GM12878 (cell line): ENCODE results near the gene LCLAT1. TPM values are rescaled to one million over a fixed set of nuclear protein-coding genes. Genes with fewer than 3 reads are reported as not detected.
A peak's percentile ranks its signal among the peaks of the same experiment; 100 is the strongest.

Source experiments
- ATAC-seq: fragments of 200-7000 bp; cut with Tn5 transposase; 3 replicates; pipeline ENCODE4 v1.9.1; 2020; ENCODE audit warnings: mild to moderate bottlenecking, moderate library complexity
- BruUV-seq: library from RNA; stranded (reverse); fragments of 400-500 nt; replicated peaks from 2 replicates; lab custom pipeline; 2021; lab: Mats Ljungman, UMichigan
- CTCF ChIA-PET: fragments of 300-600 bp; sonication (Branson Sonifier 250); formaldehyde crosslinking; extraction: SDS; loops from one replicate; lab custom pipeline; 2021; ENCODE audit warnings: inconsistent platforms; lab: Yijun Ruan, JAX
- POLR2A ChIA-PET: fragments of 350-600 bp; formaldehyde crosslinking; extraction: SDS; loops from one replicate; lab custom pipeline; 2021; ENCODE audit warnings: inconsistent platforms; lab: Charles Lee
- RAD21 ChIA-PET: fragments of 300-600 bp; sonication (Branson Sonifier 250); formaldehyde crosslinking; loops from one replicate; lab custom pipeline; 2023; ENCODE audit warnings: antibody characterized with exemption; ENCODE audit not compliant: unreplicated experiment; lab: Charles Lee
- SMC1A ChIA-PET: fragments of 300-600 bp; sonication (Branson Sonifier 250); formaldehyde crosslinking; loops from one replicate; lab custom pipeline; 2023; ENCODE audit not compliant: unreplicated experiment, uncharacterized antibody; lab: Charles Lee
- DNase-seq: peaks from one replicate; pipeline ENCODE4 v3.0.0-alpha.2; 2011; ENCODE audit warnings: low read depth, low spot score
- FAIRE-seq: peaks from 3 replicates; lab custom pipeline; 2011; peaks lifted over from hg19 to GRCh38; lab: Jason Lieb, UNC
- H2AFZ ChIP-seq: 2 replicates; pipeline ENCODE4 v1.6.0; 2011; ENCODE audit warnings: low read depth, low read length, control low read depth; ENCODE audit not compliant: control insufficient read depth
- H3K27ac ChIP-seq: 2 replicates; pipeline ENCODE4 v1.5.1; 2011; ENCODE audit warnings: control low read depth; ENCODE audit not compliant: control insufficient read depth, insufficient read depth
- H3K27me3 ChIP-seq, 2 experiments: replicated peaks in 1 of 2; 2 replicates each; pipeline versions ENCODE4 v1.6.0 to v1.6.1; 2011; ENCODE audit warnings: low read length in 1 of 2; ENCODE audit not compliant: control insufficient read depth in 2 of 2, insufficient read depth in 2 of 2
- H3K36me3 ChIP-seq, 2 experiments: 2 replicates each; pipeline ENCODE4 v1.5.1; 2011; ENCODE audit warnings: low read length in 1 of 2; ENCODE audit not compliant: control insufficient read depth in 2 of 2, insufficient read depth in 2 of 2
- H3K4me1 ChIP-seq: 2 replicates; pipeline ENCODE4 v1.6.1; 2011; ENCODE audit warnings: mild to moderate bottlenecking, low read length, moderate library complexity, mixed read lengths; ENCODE audit not compliant: control insufficient read depth, insufficient read depth
- H3K4me2 ChIP-seq: 2 replicates; pipeline ENCODE4 v1.6.0; 2011; ENCODE audit warnings: control low read depth; ENCODE audit not compliant: control insufficient read depth, insufficient read depth
- H3K4me3 ChIP-seq: fragments of 200-600 bp; sonication (generic); 2 replicates; pipeline ENCODE4 v1.5.1; 2016
- H3K79me2 ChIP-seq: 2 replicates; pipeline ENCODE4 v1.6.0; 2011; ENCODE audit warnings: low read length; ENCODE audit not compliant: control insufficient read depth, insufficient read depth
- H3K9ac ChIP-seq: 2 replicates; pipeline ENCODE4 v1.8.0; 2011; ENCODE audit warnings: low read length, control low read depth, mixed read lengths; ENCODE audit not compliant: control insufficient read depth, insufficient read depth
- H3K9me3 ChIP-seq: replicated peaks from 3 replicates; pipeline ENCODE4 v1.5.1; 2011; ENCODE audit warnings: mild to moderate bottlenecking, low read length; ENCODE audit not compliant: control insufficient read depth, insufficient read depth
- H4K20me1 ChIP-seq: 2 replicates; pipeline ENCODE4 v1.6.0; 2011; ENCODE audit not compliant: control insufficient read depth, insufficient read depth
- BACH1 ChIP-seq: fragments of 450-650 bp; IDR thresholded peaks from 2 replicates; pipeline ENCODE4 v1.6.1; 2017; ENCODE audit warnings: mild to moderate bottlenecking, borderline replicate concordance
- CEBPZ ChIP-seq: fragments of 150-350 bp; IDR thresholded peaks from 2 replicates; pipeline ENCODE4 v1.6.1; 2016; ENCODE audit warnings: low read depth, low read length
- DPF2 ChIP-seq: fragments of 450-650 bp; IDR thresholded peaks from 2 replicates; pipeline ENCODE4 v1.6.1; 2017; ENCODE audit warnings: mild to moderate bottlenecking
- GABPA ChIP-seq: IDR thresholded peaks from 2 replicates; pipeline ENCODE4 v1.6.1; 2014; ENCODE audit warnings: antibody characterized with exemption, low read depth, mild to moderate bottlenecking, inconsistent platforms
- HDGF ChIP-seq: fragments of 450-650 bp; IDR thresholded peaks from 2 replicates; pipeline ENCODE4 v1.6.1; 2016; ENCODE audit warnings: antibody characterized with exemption
- IKZF2 ChIP-seq, 2 experiments: fragments of 450-650 bp; IDR thresholded peaks; 2 replicates each; pipeline ENCODE4 v1.6.1; 2017; ENCODE audit warnings: mild to moderate bottlenecking in 2 of 2, moderate library complexity in 2 of 2
- LARP7 ChIP-seq: fragments of 450-650 bp; IDR thresholded peaks from 2 replicates; pipeline ENCODE4 v1.6.1; 2017; ENCODE audit warnings: mild to moderate bottlenecking
- MYC ChIP-seq: IDR thresholded peaks from 2 replicates; pipeline ENCODE4 v1.6.1; 2011; ENCODE audit warnings: mild to moderate bottlenecking, low read length, moderate library complexity, inconsistent platforms; ENCODE audit not compliant: insufficient read depth, insufficient replicate concordance, insufficient read length, severe bottlenecking
- NBN ChIP-seq: fragments of 450-650 bp; IDR thresholded peaks from 2 replicates; pipeline ENCODE4 v1.6.1; 2016
- RUNX3 ChIP-seq: IDR thresholded peaks from 2 replicates; pipeline ENCODE4 v1.6.1; 2012; ENCODE audit warnings: low read length, inconsistent platforms
- SREBF2 ChIP-seq: IDR thresholded peaks from 2 replicates; pipeline ENCODE4 v1.6.1; 2012; ENCODE audit warnings: mild to moderate bottlenecking, low read length
- STAT1 ChIP-seq: fragments of 450-650 bp; conservative IDR thresholded peaks from 2 replicates; pipeline ENCODE4 v1.6.1; 2014; ENCODE audit warnings: antibody characterized with exemption, mild to moderate bottlenecking
- STAT3 ChIP-seq: IDR thresholded peaks from 2 replicates; pipeline ENCODE4 v1.6.1; 2011; ENCODE audit warnings: low read depth, low read length, improper control_type of control experiment
- TCF7 ChIP-seq: IDR thresholded peaks from 2 replicates; pipeline ENCODE4 v1.6.1; 2014; ENCODE audit warnings: antibody characterized with exemption, borderline replicate concordance
- WGBS: methylation state at CpG from one replicate; pipeline ENCODE4 v1.1.6; 2016; ENCODE audit warnings: low lambda C conversion rate; ENCODE audit not compliant: insufficient replicate concordance, insufficient coverage; ENCODE audit errors: missing lambda C conversion rate; 5-methylcytosine and 5-hydroxymethylcytosine counted together
- in situ Hi-C: fragments of 300-500 bp; cut with MboI; formaldehyde crosslinking; loops from 9 replicates; pipeline ENCODE4 v1.14.3; 2018; ENCODE audit warnings: mixed read lengths
- intact Hi-C: fragments of 100-400 bp; cut with micrococcal nuclease; formaldehyde crosslinking; loops from one replicate; pipeline ENCODE4 v1.14.2; 2022; ENCODE audit not compliant: unreplicated experiment
- polyA plus RNA-seq, 11 experiments: library from polyadenylated mRNA; depleted of rRNA in 4 of 11; unstranded in 6 of 11; stranded (reverse) in 5 of 11; fragments of >200 nt; fragmentation: Nextera tagmentation in 4 of 11; fragmentation: Illumina TruSeq in 1 of 11; extraction: Ambion mirVana in 4 of 11; extraction: Trizol in 1 of 11; gene quantifications; 1 replicate in 1 of 11; 2 replicates in 10 of 11; pipeline versions ENCODE4 v1.2.1 to v1.2.3, GENCODE V29; 2011 to 2016; ENCODE audit warnings: inconsistent platforms in 2 of 11, missing spikeins in 2 of 11, low read depth in 1 of 11
- total RNA-seq, 4 experiments: library from RNA; depleted of rRNA in 3 of 4; stranded (reverse); fragments of >200 nt in 3 of 4; fragmentation: Illumina TruSeq in 1 of 4; extraction: Trizol in 1 of 4; gene quantifications; 2 replicates each; pipeline versions ENCODE4 v1.2.1 to v1.2.3, GENCODE V29; 2013 to 2021
- TF ChIP-seq, protein P1 (sequence below): IDR thresholded peaks from 2 replicates; pipeline ENCODE4 v1.6.1; 2012; ENCODE audit warnings: improper control_type of control experiment, low read depth, low read length; ENCODE audit not compliant: insufficient replicate concordance

Gene LCLAT1
- total and polyA plus RNA-seq, 10 of the 15 experiments (the other 5 are each of a cell fraction or from before 2014, with no cell fraction given) = 8.1 to 33.0 (median 15.9) TPM

DNA sequence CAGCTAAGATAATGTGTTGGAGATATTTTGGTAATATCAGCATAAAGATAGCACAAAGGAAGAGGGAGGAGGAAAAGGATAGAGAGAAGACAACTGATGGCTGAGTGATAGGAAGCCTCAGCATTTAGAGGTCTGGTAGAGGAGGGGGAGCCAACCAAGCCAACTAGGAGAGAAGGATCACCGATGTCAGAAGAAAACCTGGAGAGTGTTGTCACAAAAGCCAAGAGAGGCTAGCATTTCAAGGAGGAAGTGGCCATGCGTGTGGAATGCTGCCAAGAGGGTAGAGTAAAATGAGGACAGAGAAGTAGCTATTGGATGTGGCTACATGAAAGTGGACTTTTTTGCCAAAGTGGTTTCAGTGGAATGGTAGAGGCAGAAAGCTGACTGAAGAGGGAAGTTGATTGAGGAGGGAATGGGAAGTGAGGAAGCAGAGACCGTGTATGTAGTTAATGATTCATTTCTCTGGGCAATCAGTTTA, 34.3 kb downstream of the LCLAT1 start:
- Histone ChIP-seq H2AFZ (no peak overlapping the region), H4K20me1 (no peaks in the 10 kb centered on the region), H3K27ac (no peak overlapping the region), H3K4me2 (no peak overlapping the region), H3K4me1 (peaks cover 8% of the 10 kb centered on the region; the same call in 1 of the 2 replicates), H3K27me3 (no peaks in the 10 kb centered on the region), H3K9ac (no peak overlapping the region), H3K4me3 (no peak overlapping the region), H3K9me3 (no peaks in the 10 kb centered on the region), H3K79me2 (peaks cover 2% of the 10 kb centered on the region), H3K36me3 (no peaks in the 10 kb centered on the region; a peak in 1 of 4 replicates)
- 66% methylated on average over 3 of the region's 3 CpGs for WGBS
- POLR2A ChIA-PET = interaction anchor here (0.5 to 1.3 kb wide), 3 partner anchors 12 to 201 kb away, joined by 3 read pairs; no protein-coding TSS in a partner anchor
- ATAC-seq = peak; percentile 23
- intact Hi-C loops (loop anchor here (10.0 kb wide), 1 partner anchor 247 kb away; the partner anchor contains the start of gene LBH), in situ Hi-C loops (no loop called here)
- peak; percentile 56 for FAIRE-seq
- RAD21 ChIA-PET = interaction anchor here (0.9 to 1.9 kb wide), 5 partner anchors 24 to 230 kb away, joined by 3 to 8 read pairs (median 4); no protein-coding TSS in a partner anchor
- BruUV-seq = no TSS peak
- no peak for DNase-seq
- SMC1A ChIA-PET = interaction anchor here (0.9 to 2.0 kb wide), 14 partner anchors 16 to 272 kb away, joined by 3 to 8 read pairs (median 4); no protein-coding TSS in a partner anchor
- CTCF ChIA-PET = interaction anchor here (1.4 to 2.2 kb wide), 3 partner anchors 10 to 273 kb away, joined by 3 to 10 read pairs (median 9); no protein-coding TSS in a partner anchor
- peak; percentile 32; the same call in 1 of the 2 replicates for TF ChIP-seq RUNX3
- no peak for TF ChIP-seq MYC
- no peak for TF ChIP-seq CEBPZ
- TF ChIP-seq, protein P1, sequence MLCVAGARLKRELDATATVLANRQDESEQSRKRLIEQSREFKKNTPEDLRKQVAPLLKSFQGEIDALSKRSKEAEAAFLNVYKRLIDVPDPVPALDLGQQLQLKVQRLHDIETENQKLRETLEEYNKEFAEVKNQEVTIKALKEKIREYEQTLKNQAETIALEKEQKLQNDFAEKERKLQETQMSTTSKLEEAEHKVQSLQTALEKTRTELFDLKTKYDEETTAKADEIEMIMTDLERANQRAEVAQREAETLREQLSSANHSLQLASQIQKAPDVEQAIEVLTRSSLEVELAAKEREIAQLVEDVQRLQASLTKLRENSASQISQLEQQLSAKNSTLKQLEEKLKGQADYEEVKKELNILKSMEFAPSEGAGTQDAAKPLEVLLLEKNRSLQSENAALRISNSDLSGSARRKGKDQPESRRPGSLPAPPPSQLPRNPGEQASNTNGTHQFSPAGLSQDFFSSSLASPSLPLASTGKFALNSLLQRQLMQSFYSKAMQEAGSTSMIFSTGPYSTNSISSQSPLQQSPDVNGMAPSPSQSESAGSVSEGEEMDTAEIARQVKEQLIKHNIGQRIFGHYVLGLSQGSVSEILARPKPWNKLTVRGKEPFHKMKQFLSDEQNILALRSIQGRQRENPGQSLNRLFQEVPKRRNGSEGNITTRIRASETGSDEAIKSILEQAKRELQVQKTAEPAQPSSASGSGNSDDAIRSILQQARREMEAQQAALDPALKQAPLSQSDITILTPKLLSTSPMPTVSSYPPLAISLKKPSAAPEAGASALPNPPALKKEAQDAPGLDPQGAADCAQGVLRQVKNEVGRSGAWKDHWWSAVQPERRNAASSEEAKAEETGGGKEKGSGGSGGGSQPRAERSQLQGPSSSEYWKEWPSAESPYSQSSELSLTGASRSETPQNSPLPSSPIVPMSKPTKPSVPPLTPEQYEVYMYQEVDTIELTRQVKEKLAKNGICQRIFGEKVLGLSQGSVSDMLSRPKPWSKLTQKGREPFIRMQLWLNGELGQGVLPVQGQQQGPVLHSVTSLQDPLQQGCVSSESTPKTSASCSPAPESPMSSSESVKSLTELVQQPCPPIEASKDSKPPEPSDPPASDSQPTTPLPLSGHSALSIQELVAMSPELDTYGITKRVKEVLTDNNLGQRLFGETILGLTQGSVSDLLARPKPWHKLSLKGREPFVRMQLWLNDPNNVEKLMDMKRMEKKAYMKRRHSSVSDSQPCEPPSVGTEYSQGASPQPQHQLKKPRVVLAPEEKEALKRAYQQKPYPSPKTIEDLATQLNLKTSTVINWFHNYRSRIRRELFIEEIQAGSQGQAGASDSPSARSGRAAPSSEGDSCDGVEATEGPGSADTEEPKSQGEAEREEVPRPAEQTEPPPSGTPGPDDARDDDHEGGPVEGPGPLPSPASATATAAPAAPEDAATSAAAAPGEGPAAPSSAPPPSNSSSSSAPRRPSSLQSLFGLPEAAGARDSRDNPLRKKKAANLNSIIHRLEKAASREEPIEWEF = no peak
- TF ChIP-seq TCF7 = no peak
- no peak for TF ChIP-seq LARP7
- no peak for TF ChIP-seq SREBF2
- peak; percentile 47; the same call in 1 of the 2 replicates for TF ChIP-seq NBN
- TF ChIP-seq BACH1 = no peak
- no peak; the same call in 1 of the 2 replicates for TF ChIP-seq HDGF
- no peak for TF ChIP-seq STAT1
- TF ChIP-seq STAT3 = no peak
- TF ChIP-seq GABPA = no peak
- no peak for TF ChIP-seq DPF2
- TF ChIP-seq IKZF2 (IDR thresholded peaks at IDR 0.05) = peak in 1 of 2 experiments; percentile 18; a peak in 1 of 4 replicates
